ENCODE measurements around the gene MBOAT2. TPM values are rescaled to one million over a fixed set of nuclear protein-coding genes. Genes with fewer than 3 reads are reported as not detected.

MBOAT2 gene
- total and polyA plus RNA-seq, 2 of the 13 experiments (the other 11 are each of a cell fraction or from before 2014, with no cell fraction given) = 0.11 to 0.36 TPM

DNA sequence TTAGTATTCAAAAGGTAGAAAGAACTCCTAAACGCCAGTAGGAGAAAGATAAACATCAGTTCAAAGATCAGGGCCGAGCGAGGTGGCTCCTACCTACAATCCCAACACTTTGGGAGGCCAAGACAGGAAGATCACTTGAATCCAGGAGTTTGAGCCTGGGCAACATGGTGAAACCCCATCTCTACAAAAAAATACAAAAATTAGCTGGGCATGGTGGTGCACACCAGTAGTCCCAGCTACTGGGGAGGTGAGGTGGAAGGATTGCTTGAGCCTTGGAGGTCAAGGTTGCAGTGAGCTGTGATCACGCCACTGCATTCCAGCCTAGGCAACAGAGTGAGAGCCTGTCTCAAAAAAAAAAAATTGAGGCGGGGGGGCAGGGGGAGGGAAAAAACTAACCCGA, 40.6 kb downstream of the MBOAT2 start (continued):
- TF ChIP-seq ZNF225 (CRISPR knock-in tag; IDR thresholded peaks at IDR 0.05) = no peak
- TF ChIP-seq, protein P1, sequence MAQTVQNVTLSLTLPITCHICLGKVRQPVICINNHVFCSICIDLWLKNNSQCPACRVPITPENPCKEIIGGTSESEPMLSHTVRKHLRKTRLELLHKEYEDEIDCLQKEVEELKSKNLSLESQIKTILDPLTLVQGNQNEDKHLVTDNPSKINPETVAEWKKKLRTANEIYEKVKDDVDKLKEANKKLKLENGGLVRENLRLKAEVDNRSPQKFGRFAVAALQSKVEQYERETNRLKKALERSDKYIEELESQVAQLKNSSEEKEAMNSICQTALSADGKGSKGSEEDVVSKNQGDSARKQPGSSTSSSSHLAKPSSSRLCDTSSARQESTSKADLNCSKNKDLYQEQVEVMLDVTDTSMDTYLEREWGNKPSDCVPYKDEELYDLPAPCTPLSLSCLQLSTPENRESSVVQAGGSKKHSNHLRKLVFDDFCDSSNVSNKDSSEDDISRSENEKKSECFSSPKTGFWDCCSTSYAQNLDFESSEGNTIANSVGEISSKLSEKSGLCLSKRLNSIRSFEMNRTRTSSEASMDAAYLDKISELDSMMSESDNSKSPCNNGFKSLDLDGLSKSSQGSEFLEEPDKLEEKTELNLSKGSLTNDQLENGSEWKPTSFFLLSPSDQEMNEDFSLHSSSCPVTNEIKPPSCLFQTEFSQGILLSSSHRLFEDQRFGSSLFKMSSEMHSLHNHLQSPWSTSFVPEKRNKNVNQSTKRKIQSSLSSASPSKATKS (CRISPR knock-in tag; IDR thresholded peaks at IDR 0.05) = no peak
- TF ChIP-seq ZSCAN22 (CRISPR knock-in tag; IDR thresholded peaks at IDR 0.05) = no peak
- TF ChIP-seq, protein P2, sequence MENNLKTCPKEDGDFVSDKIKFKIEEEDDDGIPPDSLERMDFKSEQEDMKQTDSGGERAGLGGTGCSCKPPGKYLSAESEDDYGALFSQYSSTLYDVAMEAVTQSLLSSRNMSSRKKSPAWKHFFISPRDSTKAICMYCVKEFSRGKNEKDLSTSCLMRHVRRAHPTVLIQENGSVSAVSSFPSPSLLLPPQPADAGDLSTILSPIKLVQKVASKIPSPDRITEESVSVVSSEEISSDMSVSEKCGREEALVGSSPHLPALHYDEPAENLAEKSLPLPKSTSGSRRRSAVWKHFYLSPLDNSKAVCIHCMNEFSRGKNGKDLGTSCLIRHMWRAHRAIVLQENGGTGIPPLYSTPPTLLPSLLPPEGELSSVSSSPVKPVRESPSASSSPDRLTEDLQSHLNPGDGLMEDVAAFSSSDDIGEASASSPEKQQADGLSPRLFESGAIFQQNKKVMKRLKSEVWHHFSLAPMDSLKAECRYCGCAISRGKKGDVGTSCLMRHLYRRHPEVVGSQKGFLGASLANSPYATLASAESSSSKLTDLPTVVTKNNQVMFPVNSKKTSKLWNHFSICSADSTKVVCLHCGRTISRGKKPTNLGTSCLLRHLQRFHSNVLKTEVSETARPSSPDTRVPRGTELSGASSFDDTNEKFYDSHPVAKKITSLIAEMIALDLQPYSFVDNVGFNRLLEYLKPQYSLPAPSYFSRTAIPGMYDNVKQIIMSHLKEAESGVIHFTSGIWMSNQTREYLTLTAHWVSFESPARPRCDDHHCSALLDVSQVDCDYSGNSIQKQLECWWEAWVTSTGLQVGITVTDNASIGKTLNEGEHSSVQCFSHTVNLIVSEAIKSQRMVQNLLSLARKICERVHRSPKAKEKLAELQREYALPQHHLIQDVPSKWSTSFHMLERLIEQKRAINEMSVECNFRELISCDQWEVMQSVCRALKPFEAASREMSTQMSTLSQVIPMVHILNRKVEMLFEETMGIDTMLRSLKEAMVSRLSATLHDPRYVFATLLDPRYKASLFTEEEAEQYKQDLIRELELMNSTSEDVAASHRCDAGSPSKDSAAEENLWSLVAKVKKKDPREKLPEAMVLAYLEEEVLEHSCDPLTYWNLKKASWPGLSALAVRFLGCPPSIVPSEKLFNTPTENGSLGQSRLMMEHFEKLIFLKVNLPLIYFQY (CRISPR knock-in tag; IDR thresholded peaks at IDR 0.05; ENCODE audit: borderline replicate concordance) = no peak
- peak; percentile 30; the same call in 1 of the 2 replicates for TF ChIP-seq GATAD2A (CRISPR knock-in tag; IDR thresholded peaks at IDR 0.05)
- 0 out of 2 replicates have a peak, but pooled peaks have one; percentile 18 for TF ChIP-seq PATZ1 (CRISPR knock-in tag; IDR thresholded peaks at IDR 0.05)
- peak; percentile 36 for TF ChIP-seq ASH2L (IDR thresholded peaks at IDR 0.05; ENCODE audit: insufficient read length, low read depth, low read length)
- no peak for TF ChIP-seq USF2 (IDR thresholded peaks at IDR 0.05; ENCODE audit: low read depth, low read length)
- no peak for TF ChIP-seq USF2 (CRISPR knock-in tag; IDR thresholded peaks at IDR 0.05; ENCODE audit: borderline replicate concordance)
- TF ChIP-seq, protein P3, sequence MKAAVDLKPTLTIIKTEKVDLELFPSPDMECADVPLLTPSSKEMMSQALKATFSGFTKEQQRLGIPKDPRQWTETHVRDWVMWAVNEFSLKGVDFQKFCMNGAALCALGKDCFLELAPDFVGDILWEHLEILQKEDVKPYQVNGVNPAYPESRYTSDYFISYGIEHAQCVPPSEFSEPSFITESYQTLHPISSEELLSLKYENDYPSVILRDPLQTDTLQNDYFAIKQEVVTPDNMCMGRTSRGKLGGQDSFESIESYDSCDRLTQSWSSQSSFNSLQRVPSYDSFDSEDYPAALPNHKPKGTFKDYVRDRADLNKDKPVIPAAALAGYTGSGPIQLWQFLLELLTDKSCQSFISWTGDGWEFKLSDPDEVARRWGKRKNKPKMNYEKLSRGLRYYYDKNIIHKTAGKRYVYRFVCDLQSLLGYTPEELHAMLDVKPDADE (CRISPR knock-in tag; IDR thresholded peaks at IDR 0.05) = no peak
- TF ChIP-seq ZNF691 (CRISPR knock-in tag; IDR thresholded peaks at IDR 0.05; ENCODE audit: borderline replicate concordance, low read depth) = no peak

All from HepG2 (cell line).